A549 (cell line): ENCODE data around the gene OVOL3. TPM values are rescaled to one million over a fixed set of nuclear protein-coding genes. Genes with fewer than 3 reads are reported as not detected.

ENCODE experiments used
- ATAC-seq, 2 experiments: fragments of 200-7000 bp in 1 of 2; fragments of >200 bp in 1 of 2; cut with Nextera tagmentation in 1 of 2; cut with Tn5 transposase in 1 of 2; 3 replicates each; pipeline versions ENCODE4 v1.8.0 to v1.9.1; 2018 to 2020; ENCODE audit warnings: mild to moderate bottlenecking in 1 of 2, moderate library complexity in 1 of 2
- CTCF ChIA-PET: fragments of 300-600 bp; sonication (Branson Sonifier 250); formaldehyde crosslinking; extraction: SDS; loops from one replicate; lab custom pipeline; 2021; ENCODE audit warnings: antibody characterized with exemption, inconsistent platforms; lab: Yijun Ruan, JAX
- POLR2A ChIA-PET: fragments of 350-600 bp; formaldehyde crosslinking; extraction: SDS; loops from one replicate; lab custom pipeline; 2021; ENCODE audit warnings: antibody characterized with exemption, inconsistent platforms; lab: Yijun Ruan, JAX
- DNase-seq, 2 experiments: peaks; one replicate each; pipeline versions ENCODE4 v3.0.0 to v3.0.0-alpha.2; 2011 to 2016; ENCODE audit warnings: low read depth in 1 of 2, low spot score in 1 of 2
- FAIRE-seq: peaks from 2 replicates; lab custom pipeline; 2011; peaks lifted over from hg19 to GRCh38; lab: Jason Lieb, UNC
- H3K27ac ChIP-seq, 2 experiments: fragments of >200 bp; sonication (Bioruptor Twin); formaldehyde crosslinking; 3 replicates each; pipeline ENCODE4 v1.5.1; 2016 to 2017
- H3K4me1 ChIP-seq: fragments of >200 bp; sonication (Bioruptor Twin); formaldehyde crosslinking; 3 replicates; pipeline ENCODE4 v1.6.1; 2016
- H3K4me2 ChIP-seq: fragments of >200 bp; sonication (Bioruptor Twin); formaldehyde crosslinking; 3 replicates; pipeline ENCODE4 v1.6.1; 2016
- H3K4me3 ChIP-seq: fragments of >200 bp; sonication (Bioruptor Twin); formaldehyde crosslinking; 3 replicates; pipeline ENCODE4 v1.5.1; 2016
- H3K9me3 ChIP-seq: fragments of >200 bp; sonication (Bioruptor Twin); formaldehyde crosslinking; 3 replicates; pipeline ENCODE4 v1.6.1; 2016
- CBX2 ChIP-seq: fragments of 200-600 bp; sonication (generic); IDR thresholded peaks from 2 replicates; pipeline ENCODE4 v1.6.1; 2016; ENCODE audit warnings: low read depth, mild to moderate bottlenecking, borderline replicate concordance
- CEBPB ChIP-seq, 2 experiments: fragments of >200 bp in 1 of 2; sonication (Bioruptor Twin) in 1 of 2; formaldehyde crosslinking in 1 of 2; IDR thresholded peaks; 2 replicates each; pipeline ENCODE4 v1.6.1; 2012 to 2016
- HDAC2 ChIP-seq: fragments of 200-600 bp; sonication (generic); IDR thresholded peaks from 2 replicates; pipeline ENCODE4 v1.6.1; 2016
- HEYL ChIP-seq: fragments of 250-450 bp; sonication (Bioruptor Pico); IDR thresholded peaks from 2 replicates; pipeline ENCODE4 v1.8.0; 2021; ENCODE audit warnings: mild to moderate bottlenecking, moderate library complexity
- HOXA7 ChIP-seq: fragments of 250-450 bp; sonication (Bioruptor Pico); IDR thresholded peaks from 2 replicates; pipeline ENCODE4 v1.5.0; 2020; ENCODE audit warnings: mild to moderate bottlenecking, moderate library complexity
- JUN ChIP-seq, 2 experiments: fragments of >200 bp; sonication (Bioruptor Twin); formaldehyde crosslinking; IDR thresholded peaks; 2 replicates in 1 of 2; 3 replicates in 1 of 2; pipeline ENCODE4 v1.6.1; 2016 to 2017
- KDM5A ChIP-seq: fragments of 200-600 bp; sonication (generic); IDR thresholded peaks from 2 replicates; pipeline ENCODE4 v1.6.1; 2016; ENCODE audit warnings: antibody characterized with exemption, mild to moderate bottlenecking
- MAZ ChIP-seq: fragments of 150-350 bp; IDR thresholded peaks from 2 replicates; pipeline ENCODE4 v1.6.1; 2014; ENCODE audit warnings: antibody characterized with exemption, low read depth, low read length, borderline replicate concordance
- MYC ChIP-seq: IDR thresholded peaks from 2 replicates; pipeline ENCODE4 v1.6.1; 2012; ENCODE audit warnings: mild to moderate bottlenecking, inconsistent platforms, low read length, improper control_type of control experiment, borderline replicate concordance
- NFE2L2 ChIP-seq: fragments of 150-350 bp; conservative IDR thresholded peaks from 2 replicates; pipeline ENCODE4 v1.6.1; 2014; ENCODE audit warnings: low read length
- POLR2A ChIP-seq: IDR thresholded peaks from 2 replicates; pipeline ENCODE4 v1.6.1; 2012; ENCODE audit warnings: mild to moderate bottlenecking, low read length
- RARB ChIP-seq: fragments of 250-450 bp; sonication (Bioruptor Pico); IDR thresholded peaks from 2 replicates; pipeline ENCODE4 v1.8.0; 2021; ENCODE audit warnings: mild to moderate bottlenecking, moderate library complexity
- RCOR1 ChIP-seq: fragments of 150-350 bp; IDR thresholded peaks from 2 replicates; pipeline ENCODE4 v1.6.1; 2014; ENCODE audit warnings: antibody characterized with exemption, low read length, low read depth
- TFCP2L1 ChIP-seq: fragments of 250-450 bp; sonication (Bioruptor Pico); IDR thresholded peaks from 2 replicates; pipeline ENCODE4 v1.5.0; 2021; ENCODE audit warnings: mild to moderate bottlenecking
- TP53 ChIP-seq: fragments of 250-450 bp; sonication (Bioruptor Pico); IDR thresholded peaks from 2 replicates; pipeline ENCODE4 v1.5.0; 2021; ENCODE audit warnings: mild to moderate bottlenecking, moderate library complexity
- WGBS: methylation state at CpG from one replicate; pipeline ENCODE4 v1.1.6; 2017; ENCODE audit errors: missing lambda C conversion rate; 5-methylcytosine and 5-hydroxymethylcytosine counted together
- polyA plus RNA-seq, 4 experiments: library from polyadenylated mRNA; depleted of rRNA in 3 of 4; stranded (reverse); fragments of >200 nt; fragmentation: RNase III in 1 of 4; extraction: RNeasy Plus Mini Kit Qiagen cat#74134 plus additional on column Dnase treatment in 1 of 4; gene quantifications; 2 replicates in 3 of 4; 3 replicates in 1 of 4; pipeline ENCODE4 v1.2.3, GENCODE V29; 2011 to 2017
- TF ChIP-seq, protein P1 (sequence below): fragments of >200 bp; sonication (Bioruptor Twin); formaldehyde crosslinking; IDR thresholded peaks from 3 replicates; pipeline ENCODE4 v1.6.1; 2016
- TF ChIP-seq, protein P2 (sequence below): fragments of 450-650 bp; IDR thresholded peaks from 2 replicates; pipeline ENCODE4 v1.6.1; 2014; ENCODE audit warnings: antibody characterized with exemption
- TF ChIP-seq, protein P3 (sequence below): IDR thresholded peaks from 2 replicates; pipeline ENCODE4 v1.6.1; 2012
- TF ChIP-seq, protein P4 (sequence below): fragments of >200 bp; sonication (Bioruptor Twin); formaldehyde crosslinking; IDR thresholded peaks from 3 replicates; pipeline ENCODE4 v1.5.1; 2016

The OVOL3 gene
- polyA plus RNA-seq, 2 of the 4 experiments (the other 2 are of a cell fraction): 0.14 TPM; not detected in 1

DNA sequence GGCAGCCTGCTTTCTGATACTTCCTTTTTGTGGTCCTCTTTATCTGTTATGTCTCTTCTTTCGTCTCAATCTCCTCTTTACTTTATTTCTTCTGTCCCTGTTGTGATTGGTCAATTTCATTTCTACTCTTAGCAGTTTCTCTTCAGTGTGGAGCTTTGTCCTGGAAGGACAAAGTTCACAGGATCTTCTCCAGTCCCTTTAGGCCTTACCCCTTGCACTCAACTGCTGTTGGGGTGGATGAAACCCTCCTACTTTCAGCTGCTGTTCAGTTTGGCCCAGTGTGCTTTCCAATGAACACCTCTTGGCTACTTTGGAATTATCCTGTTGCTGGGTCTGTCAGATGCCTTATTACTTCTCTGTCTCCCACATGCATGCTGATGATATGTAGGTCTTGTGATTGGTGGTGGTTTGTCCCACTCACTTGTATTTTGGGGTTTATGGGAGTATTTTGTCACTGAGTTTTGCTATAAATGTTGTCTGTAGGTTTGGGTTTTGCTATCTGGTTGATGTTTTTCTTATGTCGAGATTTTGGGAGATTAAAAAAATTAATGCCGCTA lies 31.5 kb upstream of the OVOL3 start:
- Histone ChIP-seq H3K4me3 (no peak overlapping the region), H3K4me1 (0 out of 3 replicates have a peak, but pooled peaks cover 5% of the 10 kb centered on the region), H3K27ac (no peak overlapping the region)
- ChIA-PET POLR2A (no interaction called here), CTCF (no interaction called here)
- peak; percentile 96 for FAIRE-seq
- WGBS: 96% methylated on average over 3 of the region's 3 CpGs
- TF ChIP-seq JUN (IDR thresholded peaks at IDR 0.05) (no peak), CEBPB (IDR thresholded peaks at IDR 0.05) (no peak), NFE2L2 (no peak), HDAC2 (no peak), HEYL (no peak), MAZ (no peak), POLR2A (no peak), HOXA7 (no peak), CBX2 (no peak), KDM5A (no peak)
- TF ChIP-seq, protein P1, sequence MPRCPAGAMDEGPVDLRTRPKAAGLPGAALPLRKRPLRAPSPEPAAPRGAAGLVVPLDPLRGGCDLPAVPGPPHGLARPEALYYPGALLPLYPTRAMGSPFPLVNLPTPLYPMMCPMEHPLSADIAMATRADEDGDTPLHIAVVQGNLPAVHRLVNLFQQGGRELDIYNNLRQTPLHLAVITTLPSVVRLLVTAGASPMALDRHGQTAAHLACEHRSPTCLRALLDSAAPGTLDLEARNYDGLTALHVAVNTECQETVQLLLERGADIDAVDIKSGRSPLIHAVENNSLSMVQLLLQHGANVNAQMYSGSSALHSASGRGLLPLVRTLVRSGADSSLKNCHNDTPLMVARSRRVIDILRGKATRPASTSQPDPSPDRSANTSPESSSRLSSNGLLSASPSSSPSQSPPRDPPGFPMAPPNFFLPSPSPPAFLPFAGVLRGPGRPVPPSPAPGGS: no peak
- TF ChIP-seq, protein P2, sequence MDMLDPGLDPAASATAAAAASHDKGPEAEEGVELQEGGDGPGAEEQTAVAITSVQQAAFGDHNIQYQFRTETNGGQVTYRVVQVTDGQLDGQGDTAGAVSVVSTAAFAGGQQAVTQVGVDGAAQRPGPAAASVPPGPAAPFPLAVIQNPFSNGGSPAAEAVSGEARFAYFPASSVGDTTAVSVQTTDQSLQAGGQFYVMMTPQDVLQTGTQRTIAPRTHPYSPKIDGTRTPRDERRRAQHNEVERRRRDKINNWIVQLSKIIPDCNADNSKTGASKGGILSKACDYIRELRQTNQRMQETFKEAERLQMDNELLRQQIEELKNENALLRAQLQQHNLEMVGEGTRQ: no peak
- TF ChIP-seq, protein P3, sequence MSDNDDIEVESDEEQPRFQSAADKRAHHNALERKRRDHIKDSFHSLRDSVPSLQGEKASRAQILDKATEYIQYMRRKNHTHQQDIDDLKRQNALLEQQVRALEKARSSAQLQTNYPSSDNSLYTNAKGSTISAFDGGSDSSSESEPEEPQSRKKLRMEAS: no peak
- TF ChIP-seq, all 56 proteins: peak for 0
- no peak for DNase-seq
- no peak for ATAC-seq
- H3K9me3 ChIP-seq: no peaks in the 10 kb centered on the region
- H3K4me2 ChIP-seq: no peak overlapping the region

DNA sequence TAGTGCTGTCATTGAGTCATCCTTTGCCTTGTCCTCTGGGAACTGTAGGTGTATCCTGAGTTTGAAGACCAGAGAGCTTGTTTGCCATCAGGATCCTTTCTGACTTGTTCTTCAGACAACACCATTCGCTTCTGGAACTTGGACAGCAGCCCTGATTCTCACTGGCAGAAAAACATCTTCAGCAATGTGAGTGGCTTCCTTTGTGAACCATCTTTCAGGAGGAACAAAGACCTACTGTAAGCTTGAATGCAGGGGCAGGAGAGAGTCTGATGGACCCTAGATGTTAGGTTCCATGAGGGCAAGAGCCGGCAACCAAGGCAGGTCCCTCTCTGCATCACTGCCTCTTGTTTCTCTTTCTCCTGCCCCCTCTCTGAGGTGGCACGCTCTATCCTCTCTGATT lies 29.6 kb upstream of the OVOL3 start:
- ChIA-PET CTCF (interaction anchor here (1.1 to 2.3 kb wide), 5 partner anchors 11 to 482 kb away, joined by 3 to 8 read pairs (median 5); no protein-coding TSS in a partner anchor), POLR2A (no interaction called here)
- peak; percentile 95 for FAIRE-seq
- Histone ChIP-seq H3K27ac (no peak overlapping the region), H3K4me2 (no peak overlapping the region), H3K4me1 (0 out of 3 replicates have a peak, but pooled peaks cover 5% of the 10 kb centered on the region), H3K9me3 (no peaks in the 10 kb centered on the region), H3K4me3 (no peak overlapping the region)
- WGBS: 96% methylated on average over 3 of the region's 3 CpGs
- no peak for TF ChIP-seq RARB (CRISPR knock-in tag)
- no peak for TF ChIP-seq MYC
- no peak for TF ChIP-seq NFE2L2
- TF ChIP-seq TFCP2L1 (CRISPR knock-in tag): no peak
- no peak for TF ChIP-seq RCOR1
- no peak for TF ChIP-seq TP53 (CRISPR knock-in tag)
- TF ChIP-seq, protein P2: no peak
- TF ChIP-seq, protein P4, sequence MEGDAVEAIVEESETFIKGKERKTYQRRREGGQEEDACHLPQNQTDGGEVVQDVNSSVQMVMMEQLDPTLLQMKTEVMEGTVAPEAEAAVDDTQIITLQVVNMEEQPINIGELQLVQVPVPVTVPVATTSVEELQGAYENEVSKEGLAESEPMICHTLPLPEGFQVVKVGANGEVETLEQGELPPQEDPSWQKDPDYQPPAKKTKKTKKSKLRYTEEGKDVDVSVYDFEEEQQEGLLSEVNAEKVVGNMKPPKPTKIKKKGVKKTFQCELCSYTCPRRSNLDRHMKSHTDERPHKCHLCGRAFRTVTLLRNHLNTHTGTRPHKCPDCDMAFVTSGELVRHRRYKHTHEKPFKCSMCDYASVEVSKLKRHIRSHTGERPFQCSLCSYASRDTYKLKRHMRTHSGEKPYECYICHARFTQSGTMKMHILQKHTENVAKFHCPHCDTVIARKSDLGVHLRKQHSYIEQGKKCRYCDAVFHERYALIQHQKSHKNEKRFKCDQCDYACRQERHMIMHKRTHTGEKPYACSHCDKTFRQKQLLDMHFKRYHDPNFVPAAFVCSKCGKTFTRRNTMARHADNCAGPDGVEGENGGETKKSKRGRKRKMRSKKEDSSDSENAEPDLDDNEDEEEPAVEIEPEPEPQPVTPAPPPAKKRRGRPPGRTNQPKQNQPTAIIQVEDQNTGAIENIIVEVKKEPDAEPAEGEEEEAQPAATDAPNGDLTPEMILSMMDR: no peak
- DNase-seq: no peak
- ATAC-seq: no peak
